Suprapubic skin (tissue), 4 donors: Measurements from ENCODE around the gene KRT78. TPM values are rescaled to one million over a fixed set of nuclear protein-coding genes. Genes with fewer than 3 reads are reported as not detected.
A peak's percentile ranks its signal among the peaks of the same experiment; 100 is the strongest.

Experiments
- DNase-seq, 2 donors: peaks; one replicate each; pipeline ENCODE4 v3.0.0-alpha.2; 2019; ENCODE audit warnings: low spot score in 2 of 2
- H3K27ac ChIP-seq: fragments of 200-600 bp; sonication (generic); one replicate; pipeline ENCODE4 v1.5.1; 2019
- H3K27me3 ChIP-seq: fragments of 200-600 bp; sonication (generic); one replicate; pipeline ENCODE4 v1.5.1; 2019
- H3K36me3 ChIP-seq: fragments of 200-600 bp; sonication (generic); one replicate; pipeline ENCODE4 v1.5.1; 2019
- H3K4me1 ChIP-seq: fragments of 200-600 bp; sonication (generic); one replicate; pipeline ENCODE4 v1.5.1; 2019
- H3K4me3 ChIP-seq: fragments of 200-600 bp; sonication (generic); one replicate; pipeline ENCODE4 v1.5.1; 2019; ENCODE audit warnings: mild to moderate bottlenecking
- H3K9me3 ChIP-seq: fragments of 200-600 bp; sonication (generic); one replicate; pipeline ENCODE4 v1.5.1; 2019
- EP300 ChIP-seq: sonication (generic); formaldehyde crosslinking; IDR thresholded peaks from one replicate; pipeline ENCODE4 v1.6.1; 2017; ENCODE audit warnings: antibody characterized with exemption
- POLR2A ChIP-seq, 2 donors: fragments of 450-650 bp; IDR thresholded peaks; one replicate each; pipeline ENCODE4 v1.6.1; 2017; ENCODE audit warnings: antibody characterized with exemption in 2 of 2, mild to moderate bottlenecking in 2 of 2, moderate library complexity in 2 of 2
- POLR2AphosphoS5 ChIP-seq, 3 donors: sonication (generic); formaldehyde crosslinking; IDR thresholded peaks; one replicate each; pipeline ENCODE4 v1.6.1; 2017; ENCODE audit warnings: antibody characterized with exemption in 3 of 3
- WGBS: methylation state at CpG from one replicate; pipeline ENCODE4 v1.1.5; 2018; 5-methylcytosine and 5-hydroxymethylcytosine counted together
- total RNA-seq, 4 donors: library from RNA; depleted of rRNA; stranded (reverse); fragments of >200 nt; gene quantifications; one replicate each; pipeline ENCODE4 v1.1.0, GENCODE V29; 2016
- TF ChIP-seq, protein P1 (sequence below), 2 donors: fragments of 200-600 bp in 1 of 2; fragments of 450-650 bp in 1 of 2; sonication (generic) in 1 of 2; IDR thresholded peaks; one replicate each; pipeline ENCODE4 v1.5.1; 2016 to 2019; ENCODE audit warnings: antibody characterized with exemption in 2 of 2, mild to moderate bottlenecking in 1 of 2, moderate library complexity in 1 of 2

Gene KRT78
- total RNA-seq, 4 donors from 2014 or later = 48.9 to 115 (median 80.0) TPM

GRCh38 chr12:52788876-52789636, 59.7 kb downstream of the KRT78 start:
- TF ChIP-seq POLR2AphosphoS5 (IDR thresholded peaks at IDR 0.05) (no peak), EP300 (no peak), POLR2A (IDR thresholded peaks at IDR 0.05) (no peak)
- TF ChIP-seq, protein P1, sequence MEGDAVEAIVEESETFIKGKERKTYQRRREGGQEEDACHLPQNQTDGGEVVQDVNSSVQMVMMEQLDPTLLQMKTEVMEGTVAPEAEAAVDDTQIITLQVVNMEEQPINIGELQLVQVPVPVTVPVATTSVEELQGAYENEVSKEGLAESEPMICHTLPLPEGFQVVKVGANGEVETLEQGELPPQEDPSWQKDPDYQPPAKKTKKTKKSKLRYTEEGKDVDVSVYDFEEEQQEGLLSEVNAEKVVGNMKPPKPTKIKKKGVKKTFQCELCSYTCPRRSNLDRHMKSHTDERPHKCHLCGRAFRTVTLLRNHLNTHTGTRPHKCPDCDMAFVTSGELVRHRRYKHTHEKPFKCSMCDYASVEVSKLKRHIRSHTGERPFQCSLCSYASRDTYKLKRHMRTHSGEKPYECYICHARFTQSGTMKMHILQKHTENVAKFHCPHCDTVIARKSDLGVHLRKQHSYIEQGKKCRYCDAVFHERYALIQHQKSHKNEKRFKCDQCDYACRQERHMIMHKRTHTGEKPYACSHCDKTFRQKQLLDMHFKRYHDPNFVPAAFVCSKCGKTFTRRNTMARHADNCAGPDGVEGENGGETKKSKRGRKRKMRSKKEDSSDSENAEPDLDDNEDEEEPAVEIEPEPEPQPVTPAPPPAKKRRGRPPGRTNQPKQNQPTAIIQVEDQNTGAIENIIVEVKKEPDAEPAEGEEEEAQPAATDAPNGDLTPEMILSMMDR (IDR thresholded peaks at IDR 0.05) = no peak
- Histone ChIP-seq H3K27me3 (peaks cover 33% of the 10 kb centered on the region), H3K4me3 (no peak overlapping the region), H3K4me1 (peaks cover 11% of the 10 kb centered on the region), H3K36me3 (no peaks in the 10 kb centered on the region), H3K9me3 (no peaks in the 10 kb centered on the region), H3K27ac (no peak overlapping the region)
- DNase-seq = peak in 1 of 2 donors; percentile 70
- WGBS = 94% methylated on average over 11 of the region's 11 CpGs

DNA sequence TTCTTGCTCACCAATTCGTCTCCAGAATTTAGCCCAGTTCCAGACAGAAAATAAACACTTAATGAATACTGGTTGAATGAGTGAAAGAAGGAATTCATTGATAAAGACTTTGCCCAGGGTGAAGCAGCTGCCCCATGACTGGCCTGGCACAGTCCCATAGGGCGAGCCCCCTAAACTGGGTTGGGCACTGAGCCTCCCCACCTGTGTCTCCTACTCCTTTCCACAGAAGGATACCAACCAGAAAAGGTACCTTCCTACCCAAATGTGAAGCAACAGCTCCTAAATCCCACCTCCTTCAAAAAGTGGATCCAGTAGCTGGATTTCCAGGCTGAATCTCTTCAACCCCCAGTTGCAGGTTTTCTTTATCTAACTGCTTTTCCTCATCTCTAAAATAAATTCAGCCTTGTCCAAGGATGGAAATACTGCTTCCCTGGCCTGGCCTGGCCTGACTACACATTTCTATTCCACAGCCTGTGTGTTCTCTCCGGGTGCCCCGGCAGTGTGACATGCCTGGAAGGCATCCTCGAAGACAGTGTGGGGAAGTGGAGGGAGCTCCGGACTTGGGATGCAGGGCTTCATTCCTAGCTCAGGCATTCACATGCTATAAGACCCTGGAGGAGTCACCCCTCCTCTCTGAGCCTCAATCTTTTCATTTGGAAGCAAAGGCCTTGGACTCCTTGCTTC, 60.5 kb downstream of the KRT78 start:
- Histone ChIP-seq H3K4me3 (no peak overlapping the region), H3K27me3 (peaks cover 33% of the 10 kb centered on the region), H3K36me3 (no peaks in the 10 kb centered on the region), H3K4me1 (peaks cover 11% of the 10 kb centered on the region), H3K9me3 (no peaks in the 10 kb centered on the region), H3K27ac (no peak overlapping the region)
- peak in 1 of 2 donors; percentile 55 for DNase-seq
- 71% methylated on average over 6 of the region's 6 CpGs for WGBS
- TF ChIP-seq, protein P1 (IDR thresholded peaks at IDR 0.05) = no peak
- TF ChIP-seq POLR2A (IDR thresholded peaks at IDR 0.05) = no peak
- no peak for TF ChIP-seq EP300
- TF ChIP-seq POLR2AphosphoS5 (IDR thresholded peaks at IDR 0.05) = no peak

Other genes starting within 250 kb of the KRT78 start
- gene KRT72, start 247.5 kb downstream of the KRT78 start, total RNA-seq = 10 to 100 TPM in 1 of 4 donors, 1 to 10 TPM in 3; 2.0 to 19.2 (median 8.8) TPM
- gene KRT73, start 230.4 kb downstream of the KRT78 start, total RNA-seq = 10 to 100 TPM in 3 of 4 donors, 1 to 10 TPM in 1; 8.7 to 27.4 (median 17.5) TPM
- 1,000 to 10,000 TPM in 2 of 4 donors, 100 to 1,000 TPM in 2; 357 to 1,953 (median 1,221) TPM for gene KRT2, start 196.8 kb downstream of the KRT78 start, total RNA-seq
- 1,000 to 10,000 TPM; 4,815 to 9,656 (median 5,822) TPM for gene KRT1, start 168.6 kb downstream of the KRT78 start, total RNA-seq
- gene KRT77, start 145.5 kb downstream of the KRT78 start, total RNA-seq = 100 to 1,000 TPM; 146 to 424 (median 275) TPM
- not detected for gene KRT76, start 71.6 kb downstream of the KRT78 start, total RNA-seq
- gene KRT3, start 52.9 kb downstream of the KRT78 start, total RNA-seq = not detected
- 1 to 10 TPM in 2 of 4 donors, under 1 TPM in 2; 0.32 to 1.6 (median 0.76) TPM for gene KRT4, start 34.9 kb downstream of the KRT78 start, total RNA-seq
- 100 to 1,000 TPM in 3 of 4 donors, 10 to 100 TPM in 1; 48.8 to 202 (median 156) TPM for gene KRT79, start 14.7 kb downstream of the KRT78 start, total RNA-seq
- gene KRT8, start 56.1 kb upstream of the KRT78 start, total RNA-seq = 10 to 100 TPM; 49.4 to 93.7 (median 65.9) TPM
- gene KRT18, start 100.1 kb upstream of the KRT78 start, total RNA-seq = 100 to 1,000 TPM in 1 of 4 donors, 10 to 100 TPM in 3; 53.3 to 118 (median 71.0) TPM
- gene EIF4B, start 157.5 kb upstream of the KRT78 start, total RNA-seq = 100 to 1,000 TPM; 404 to 559 (median 485) TPM
- 100 to 1,000 TPM in 2 of 4 donors, 10 to 100 TPM in 2; 22.8 to 122 (median 78.2) TPM for gene TNS2, start 201.1 kb upstream of the KRT78 start, total RNA-seq
- 10 to 100 TPM; 26.4 to 44.0 (median 34.4) TPM for gene SPRYD3, start 230.4 kb upstream of the KRT78 start, total RNA-seq
- gene IGFBP6, start 248.7 kb upstream of the KRT78 start, total RNA-seq = 10 to 100 TPM; 19.2 to 97.0 (median 59.6) TPM